Measurements from ENCODE around the gene SH2D7. TPM values are rescaled to one million over a fixed set of nuclear protein-coding genes. Genes with fewer than 3 reads are reported as not detected.
A peak's percentile ranks its signal among the peaks of the same experiment; 100 is the strongest.

Gene SH2D7
- total RNA-seq, 1 experiment from 2014 or later, result not detected

DNA sequence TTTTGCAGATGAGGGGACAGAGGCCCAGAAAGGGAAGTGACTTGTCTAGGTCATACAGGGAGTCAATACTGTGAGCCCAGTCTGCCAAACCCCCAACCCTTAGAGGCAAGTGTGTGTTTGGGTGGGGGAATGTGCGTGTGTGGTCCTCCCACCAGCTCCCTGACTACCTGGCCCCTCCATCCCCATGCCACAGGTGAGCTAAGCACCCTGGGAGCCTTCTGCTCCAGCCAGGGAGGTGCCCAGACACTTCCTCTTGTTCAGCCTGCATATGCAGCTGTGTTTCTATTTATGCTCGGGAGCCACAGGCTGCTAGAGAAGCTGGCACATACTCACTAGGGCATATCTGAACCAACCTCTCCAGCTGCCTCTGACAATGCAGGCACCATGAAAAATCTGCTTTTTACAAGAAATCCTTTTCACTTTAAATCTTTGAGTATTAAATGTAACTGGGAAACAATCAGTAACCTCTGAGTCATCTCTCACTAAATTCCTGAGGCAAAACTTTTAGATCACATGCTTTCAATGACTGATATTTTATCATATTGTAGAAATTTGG is 35.6 kb upstream of the SH2D7 start:
- H3K27me3 ChIP-seq, result no peaks in the 10 kb centered on the region
- peak; percentile 38 for DNase-seq
- no peak overlapping the region for H3K4me3 ChIP-seq
- peaks cover 12% of the 10 kb centered on the region for H3K36me3 ChIP-seq
- H3K9me3 ChIP-seq, result no peaks in the 10 kb centered on the region

DNA sequence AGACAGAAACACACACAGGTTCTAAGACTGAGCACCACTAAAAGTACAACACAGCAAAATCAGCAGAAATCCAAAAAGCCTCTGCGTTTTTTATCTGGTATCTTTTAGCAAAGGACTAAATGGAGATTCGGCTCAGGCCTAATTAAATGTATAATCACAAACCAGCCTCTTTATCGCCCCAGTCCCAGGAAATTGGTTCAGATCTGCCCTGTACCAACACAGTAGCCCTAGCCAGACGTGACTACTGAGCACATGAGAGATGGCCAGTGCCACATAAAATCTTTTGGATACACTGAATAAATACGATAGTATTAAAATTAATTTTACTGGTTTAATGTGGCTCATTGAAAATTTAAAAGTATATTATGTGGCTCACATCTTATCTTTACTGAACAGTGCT is 34.6 kb upstream of the SH2D7 start:
- H3K9me3 ChIP-seq, result no peaks in the 10 kb centered on the region
- peaks cover 8% of the 10 kb centered on the region for H3K36me3 ChIP-seq

GRCh38 chr15:78058401-78058935 is 33.9 kb upstream of the SH2D7 start:
- Histone ChIP-seq H3K4me3 (no peak overlapping the region), H3K27me3 (no peaks in the 10 kb centered on the region), H3K36me3 (peaks cover 2% of the 10 kb centered on the region), H3K9me3 (no peaks in the 10 kb centered on the region)
- DNase-seq, result no peak

More for the DNA sequence above, 34.6 kb upstream of the SH2D7 start:
- no peak overlapping the region for H3K4me3 ChIP-seq
- H3K27me3 ChIP-seq, result no peaks in the 10 kb centered on the region
- DNase-seq, result no peak

DNA sequence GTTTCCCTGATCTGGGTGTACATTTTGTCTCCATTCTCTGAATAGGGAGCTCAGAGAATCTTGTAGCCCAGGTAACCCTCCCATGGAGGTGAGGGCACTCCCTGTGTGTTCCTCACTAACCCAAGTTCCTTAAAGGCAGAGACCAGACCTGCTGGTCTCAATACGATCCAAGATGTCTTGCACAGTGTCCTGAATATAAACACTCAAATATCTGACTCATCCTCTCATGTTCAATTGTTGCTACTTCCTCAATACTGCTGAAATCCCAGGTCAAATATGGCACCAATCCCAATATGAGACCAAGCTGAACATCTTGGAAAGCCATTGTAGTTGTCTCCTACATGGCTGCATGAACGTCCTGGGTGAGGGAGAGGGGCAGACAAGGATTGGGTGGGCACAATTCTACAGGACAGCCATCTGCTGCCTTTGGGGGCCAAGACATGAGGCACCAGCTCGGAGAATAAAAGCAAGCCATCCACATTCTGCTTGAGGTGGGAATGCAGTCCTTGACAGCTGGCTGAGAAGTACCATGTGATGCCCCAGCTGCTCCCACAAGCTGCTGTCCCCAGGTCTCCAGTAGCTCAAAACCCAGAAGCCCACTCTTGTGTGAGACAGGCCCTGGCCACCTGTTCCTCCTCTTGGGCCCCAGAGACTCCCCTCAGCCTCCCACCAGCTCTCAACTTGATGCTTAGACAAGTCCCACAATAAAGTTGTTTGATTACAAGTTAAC is 33.1 kb upstream of the SH2D7 start:
- Histone ChIP-seq H3K27me3 (no peaks in the 10 kb centered on the region), H3K9me3 (no peaks in the 10 kb centered on the region), H3K36me3 (no peaks in the 10 kb centered on the region), H3K4me3 (no peak overlapping the region)
- DNase-seq, result no peak

DNA sequence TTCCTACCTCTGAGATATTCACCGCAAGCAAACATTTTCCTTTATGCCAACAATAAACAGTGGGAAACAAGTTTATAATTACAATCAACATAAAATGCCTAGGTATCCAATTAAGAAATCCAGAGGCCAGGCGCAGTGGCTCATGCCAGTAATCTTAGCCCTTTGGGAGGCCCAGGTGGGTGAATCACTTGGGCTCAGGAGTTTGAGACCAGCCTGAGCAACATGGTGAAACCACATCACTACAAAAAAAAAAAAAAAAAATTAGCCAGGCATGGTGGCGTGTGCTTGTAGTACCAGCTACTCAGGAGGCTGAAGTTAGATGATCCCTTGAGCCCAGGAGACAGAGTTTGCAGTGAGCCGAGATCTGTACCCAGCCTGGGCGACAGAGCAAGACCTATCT is 32.1 kb upstream of the SH2D7 start:
- H3K36me3 ChIP-seq, result no peaks in the 10 kb centered on the region
- H3K27me3 ChIP-seq, result no peaks in the 10 kb centered on the region
- DNase-seq, result no peak
- no peaks in the 10 kb centered on the region for H3K9me3 ChIP-seq
- no peak overlapping the region for H3K4me3 ChIP-seq

DNA sequence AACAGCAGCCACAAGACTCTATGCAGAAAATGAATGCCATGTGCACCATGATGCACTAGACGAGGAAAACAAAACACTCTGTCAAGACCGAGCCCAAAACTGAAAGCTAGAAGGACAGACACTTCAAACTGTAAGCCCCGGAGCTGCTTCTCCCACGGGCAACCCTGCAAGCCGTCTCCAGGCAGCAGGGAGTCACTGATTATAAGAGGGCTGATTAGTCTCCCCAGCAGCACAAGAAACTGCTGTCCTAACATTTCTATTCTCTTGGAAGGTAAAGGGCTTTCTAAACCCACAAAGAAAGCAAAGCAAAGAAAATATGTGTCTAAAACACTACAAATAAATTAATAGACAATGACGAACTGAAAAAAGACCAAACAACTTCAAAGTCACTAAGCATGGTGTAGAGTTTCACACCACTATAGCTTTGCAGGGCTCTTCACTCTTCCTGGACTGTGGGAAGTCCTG is 30.4 kb upstream of the SH2D7 start:
- peak overlapping the region; percentile 21 for H3K4me3 ChIP-seq
- peak; percentile 35 for DNase-seq
- no peaks in the 10 kb centered on the region for H3K27me3 ChIP-seq
- H3K9me3 ChIP-seq, result peaks cover 7% of the 10 kb centered on the region
- peaks cover 6% of the 10 kb centered on the region for H3K36me3 ChIP-seq

DNA sequence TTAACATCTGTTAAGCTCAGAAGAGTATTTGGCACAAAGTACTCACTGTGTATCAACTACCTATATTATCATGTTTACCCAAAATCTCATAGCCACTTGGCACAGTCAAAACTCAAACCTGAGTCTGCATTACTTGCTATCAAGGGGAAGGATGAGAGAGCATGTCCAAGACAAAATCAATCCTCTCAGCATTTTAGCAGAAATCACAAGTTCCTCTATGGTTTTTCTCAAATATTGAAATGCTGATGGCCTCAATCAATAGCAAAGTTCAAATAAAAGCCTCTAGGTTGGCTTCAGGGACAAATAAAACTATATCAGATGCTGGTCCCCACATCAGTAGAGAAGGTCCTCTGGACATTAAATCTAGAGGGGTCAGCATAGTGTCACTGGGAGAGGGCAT is 29.1 kb upstream of the SH2D7 start:
- DNase-seq, result no peak
- H3K9me3 ChIP-seq, result peaks cover 9% of the 10 kb centered on the region
- peaks cover 8% of the 10 kb centered on the region for H3K36me3 ChIP-seq
- H3K4me3 ChIP-seq, result no peak overlapping the region
- H3K27me3 ChIP-seq, result no peaks in the 10 kb centered on the region

DNA sequence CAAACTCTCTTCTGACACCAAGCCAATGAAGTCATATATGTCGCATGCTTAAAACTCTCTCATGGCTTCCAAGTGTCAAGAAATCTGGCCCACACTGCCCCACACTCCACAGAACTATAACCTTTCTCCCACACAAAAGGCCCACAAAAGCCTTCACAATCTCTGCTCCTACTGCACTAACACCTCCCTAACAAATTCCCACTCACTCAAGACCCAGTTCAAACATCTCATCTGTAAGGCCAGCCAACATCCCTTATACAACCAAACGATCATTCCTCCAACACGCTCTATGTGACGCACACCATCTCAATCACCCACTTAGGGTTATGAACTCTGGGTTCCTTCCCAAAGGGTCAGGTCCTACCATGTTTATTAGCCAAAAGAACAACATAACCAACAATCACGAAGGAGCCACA is 28.4 kb upstream of the SH2D7 start:
- H3K4me3 ChIP-seq, result no peak overlapping the region
- peaks cover 8% of the 10 kb centered on the region for H3K36me3 ChIP-seq
- H3K9me3 ChIP-seq, result peaks cover 9% of the 10 kb centered on the region
- DNase-seq, result no peak
- no peaks in the 10 kb centered on the region for H3K27me3 ChIP-seq

- no peak overlapping the region for H3K4me3 ChIP-seq
- peaks cover 8% of the 10 kb centered on the region for H3K36me3 ChIP-seq
- DNase-seq, result no peak
- peaks cover 9% of the 10 kb centered on the region for H3K9me3 ChIP-seq
- H3K27me3 ChIP-seq, result no peaks in the 10 kb centered on the region
Measured at GRCh38 chr15:78064544-78064943, 27.8 kb upstream of the SH2D7 start.

- peaks cover 9% of the 10 kb centered on the region for H3K9me3 ChIP-seq
- no peak overlapping the region for H3K4me3 ChIP-seq
- peaks cover 8% of the 10 kb centered on the region for H3K36me3 ChIP-seq
- H3K27me3 ChIP-seq, result no peaks in the 10 kb centered on the region
- peak; percentile 89 for DNase-seq
Measured at GRCh38 chr15:78065284-78065872, 27.0 kb upstream of the SH2D7 start.

DNA sequence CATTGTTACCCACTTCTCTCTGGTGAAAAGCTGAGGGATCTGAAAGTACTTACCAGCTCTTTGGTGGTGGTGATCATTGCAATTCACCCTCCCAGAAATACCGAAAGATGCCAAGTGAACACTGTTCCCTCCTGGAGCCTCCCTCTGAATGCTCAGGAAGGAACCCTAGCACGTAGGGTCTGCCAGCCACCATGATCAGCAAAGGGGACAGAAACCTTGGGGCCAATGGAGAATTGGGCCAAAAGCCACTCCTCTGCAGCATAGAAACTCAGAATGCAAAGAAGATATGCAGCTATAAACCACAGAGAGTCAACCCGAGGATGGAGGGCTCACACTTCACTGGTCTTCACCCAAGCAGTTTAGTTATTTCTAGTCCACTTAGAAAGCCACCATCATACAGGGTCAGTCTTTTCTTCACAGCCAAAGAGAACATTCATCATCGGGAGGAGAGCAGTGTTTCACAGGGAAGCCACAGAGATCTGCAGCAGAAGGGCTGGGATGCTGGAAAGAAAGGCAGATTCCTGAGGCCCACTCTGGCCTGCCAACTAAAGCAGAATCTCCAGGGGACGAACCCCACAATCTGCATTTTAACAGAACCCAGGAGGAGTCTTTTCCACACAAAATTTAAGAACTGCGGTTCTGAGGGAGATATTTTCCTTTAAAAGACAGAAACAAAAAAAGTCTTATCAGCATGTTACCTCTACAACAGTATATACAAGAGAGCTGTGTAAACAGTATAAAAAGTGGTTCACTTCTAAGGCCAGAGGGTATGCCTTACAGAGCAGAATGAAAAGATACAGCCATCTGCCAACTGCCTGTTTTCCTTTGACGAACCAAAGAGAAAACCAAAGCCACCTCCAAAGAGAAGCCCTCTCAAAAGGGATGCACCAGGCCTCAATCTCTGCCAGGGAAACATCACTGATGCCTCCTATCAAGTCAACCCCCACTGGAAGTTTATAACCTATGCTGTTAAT is 26.1 kb upstream of the SH2D7 start:
- no peaks in the 10 kb centered on the region for H3K27me3 ChIP-seq
- H3K4me3 ChIP-seq, result no peak overlapping the region
- H3K36me3 ChIP-seq, result peaks cover 8% of the 10 kb centered on the region
- peaks cover 9% of the 10 kb centered on the region for H3K9me3 ChIP-seq
- no peak for DNase-seq

- DNase-seq, result peak; percentile 77
- H3K36me3 ChIP-seq, result peaks cover 8% of the 10 kb centered on the region
- H3K4me3 ChIP-seq, result no peak overlapping the region
- peaks cover 9% of the 10 kb centered on the region for H3K9me3 ChIP-seq
- H3K27me3 ChIP-seq, result no peaks in the 10 kb centered on the region
Measured at GRCh38 chr15:78067328-78068228, 24.8 kb upstream of the SH2D7 start.

- Histone ChIP-seq H3K4me3 (no peak overlapping the region), H3K27me3 (no peaks in the 10 kb centered on the region), H3K9me3 (peaks cover 9% of the 10 kb centered on the region), H3K36me3 (peaks cover 8% of the 10 kb centered on the region)
- no peak for DNase-seq
Measured at GRCh38 chr15:78069052-78069414, 23.3 kb upstream of the SH2D7 start.

DNA sequence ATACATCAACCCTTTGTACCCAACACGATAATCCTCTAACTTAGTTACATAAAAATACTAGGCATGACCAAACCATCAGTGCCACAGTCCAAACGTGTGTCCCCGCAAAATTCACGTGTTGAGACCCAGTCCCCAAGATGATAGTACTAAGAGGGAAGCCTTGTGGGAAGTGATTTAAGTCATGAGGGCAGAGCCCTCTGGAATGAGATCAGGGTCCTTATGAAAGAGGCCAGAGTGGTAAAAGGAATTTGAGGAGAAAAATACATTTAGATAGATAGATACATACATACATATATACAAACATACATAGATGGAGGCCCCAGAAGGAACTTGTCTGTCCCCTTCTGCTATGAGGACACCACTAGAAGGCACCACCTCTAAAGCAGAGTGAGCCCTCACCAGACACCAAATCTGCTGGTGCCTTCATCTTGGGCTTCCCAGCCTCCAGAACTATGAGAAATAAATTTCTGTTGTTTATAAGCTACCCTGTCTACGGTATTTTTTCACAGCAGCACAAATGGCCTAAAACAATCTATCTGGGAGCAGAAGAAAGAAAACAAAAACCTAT is 22.8 kb upstream of the SH2D7 start:
- H3K9me3 ChIP-seq, result peaks cover 9% of the 10 kb centered on the region
- peaks cover 8% of the 10 kb centered on the region for H3K36me3 ChIP-seq
- no peaks in the 10 kb centered on the region for H3K27me3 ChIP-seq
- H3K4me3 ChIP-seq, result no peak overlapping the region
- DNase-seq, result no peak

GRCh38 chr15:78070049-78070700 is 22.2 kb upstream of the SH2D7 start:
- H3K9me3 ChIP-seq, result peaks cover 9% of the 10 kb centered on the region
- H3K27me3 ChIP-seq, result no peaks in the 10 kb centered on the region
- H3K36me3 ChIP-seq, result peaks cover 9% of the 10 kb centered on the region
- DNase-seq, result no peak
- no peak overlapping the region for H3K4me3 ChIP-seq

All from MG63 (cell line).